Measurements from ENCODE around the gene ZCCHC7.
"Not testable (repeated sequence)": the region's sequence is repeated elsewhere in the genome, so short reads cannot be mapped to it uniquely, and the experiment has no call there.

Gene ZCCHC7

DNA sequence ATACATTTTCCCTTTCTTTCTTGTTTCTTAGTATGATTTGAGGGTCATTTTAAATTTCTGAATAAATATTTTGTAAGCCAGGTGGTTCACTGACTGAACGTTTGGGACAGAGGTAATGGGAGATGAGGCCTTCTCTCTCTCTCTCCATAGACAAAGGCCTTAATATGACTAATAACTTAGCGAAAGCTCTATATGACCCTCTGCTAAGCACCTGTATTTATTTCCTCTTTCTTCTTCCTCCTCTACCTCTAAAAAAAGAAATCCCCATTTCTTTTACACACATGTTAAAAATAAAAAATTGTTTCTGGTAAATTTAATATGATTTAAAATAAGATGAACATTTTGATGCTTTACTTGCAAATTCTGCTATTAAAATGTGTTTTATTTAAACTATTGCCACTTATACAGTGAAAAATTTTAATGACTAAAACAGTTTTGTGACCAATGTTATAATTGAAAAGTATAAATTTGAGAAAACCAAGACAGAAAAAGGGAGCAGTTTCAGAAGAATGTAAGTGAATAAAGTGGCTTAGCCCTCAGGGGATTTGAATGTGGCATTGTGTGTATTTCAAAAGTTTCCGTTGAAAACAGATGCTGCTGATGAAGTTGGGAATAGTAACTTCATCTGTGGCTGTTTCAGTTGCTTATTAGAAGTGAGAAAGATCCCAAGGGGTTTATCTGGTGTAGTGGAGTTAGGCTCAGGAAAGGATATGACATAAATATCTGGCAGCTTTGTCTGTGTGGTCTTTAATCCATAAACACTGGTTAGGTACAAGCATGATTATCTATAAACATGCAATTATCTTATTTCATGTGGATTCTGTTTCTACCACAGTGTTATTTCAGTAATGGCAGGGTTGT is 173.5 kb downstream of the ZCCHC7 start:
- no peak for DNase-seq (ENCODE audit: low read depth in 3 of 3)

DNA sequence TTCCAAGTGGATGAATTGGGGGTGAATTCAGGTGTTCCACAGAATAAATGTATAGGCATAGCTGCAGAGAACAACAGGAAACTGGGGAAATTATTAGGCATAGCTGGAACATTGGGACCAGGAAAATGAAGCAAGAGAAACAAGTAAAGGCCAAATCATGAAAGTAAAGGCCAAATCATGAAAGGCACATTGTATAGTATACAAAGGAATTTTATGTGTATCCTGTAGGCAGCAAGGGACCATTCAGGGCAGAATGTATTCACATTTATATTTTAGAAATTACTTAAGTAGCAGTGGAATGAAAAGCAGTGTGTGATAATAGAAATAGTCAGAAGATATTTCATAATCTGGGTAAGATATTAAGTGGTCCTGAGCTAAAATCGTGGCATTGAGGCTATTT is 174.8 kb downstream of the ZCCHC7 start:
- DNase-seq (ENCODE audit: low read depth in 3 of 3) = no peak

DNA sequence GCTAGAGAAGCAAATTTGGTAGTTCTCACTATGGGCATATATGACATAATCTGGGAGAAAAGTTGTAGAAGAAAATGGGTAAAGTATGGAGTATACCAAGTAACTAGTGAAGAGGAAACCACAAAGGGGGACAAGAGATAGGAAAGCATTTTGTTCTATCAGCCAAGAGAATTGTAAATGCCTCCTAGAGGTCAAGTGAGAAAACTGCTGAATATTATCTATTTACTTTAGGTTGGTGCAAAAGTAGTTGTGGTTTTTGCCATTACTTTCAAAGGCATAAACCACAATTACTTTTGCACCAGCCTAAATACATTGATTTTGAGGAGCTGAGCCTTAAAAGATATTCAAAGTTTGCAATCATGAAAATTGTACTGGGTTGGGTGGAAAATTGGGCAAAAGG is 175.4 kb downstream of the ZCCHC7 start:
- DNase-seq (ENCODE audit: low read depth in 3 of 3) = no peak

DNA sequence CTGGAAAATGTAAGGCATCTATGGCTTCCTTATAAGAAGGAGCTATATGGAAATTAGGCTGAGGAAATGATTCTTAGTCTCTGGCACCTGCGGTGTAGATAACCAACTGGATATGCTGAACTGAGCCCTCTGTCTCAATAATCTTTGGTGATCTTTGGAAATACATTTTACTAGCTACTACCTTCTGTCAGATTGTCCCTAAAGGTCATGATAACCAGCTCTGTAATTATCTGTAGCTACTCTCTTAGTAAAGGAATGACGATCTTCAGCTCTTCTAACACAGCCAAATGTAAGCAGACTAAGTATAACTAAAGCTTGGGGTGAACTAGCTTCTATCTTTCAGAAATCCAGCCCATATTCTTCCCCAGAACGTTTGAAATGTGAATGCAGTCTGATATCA is 177.2 kb downstream of the ZCCHC7 start:
- DNase-seq (ENCODE audit: low read depth in 3 of 3) = no peak

DNA sequence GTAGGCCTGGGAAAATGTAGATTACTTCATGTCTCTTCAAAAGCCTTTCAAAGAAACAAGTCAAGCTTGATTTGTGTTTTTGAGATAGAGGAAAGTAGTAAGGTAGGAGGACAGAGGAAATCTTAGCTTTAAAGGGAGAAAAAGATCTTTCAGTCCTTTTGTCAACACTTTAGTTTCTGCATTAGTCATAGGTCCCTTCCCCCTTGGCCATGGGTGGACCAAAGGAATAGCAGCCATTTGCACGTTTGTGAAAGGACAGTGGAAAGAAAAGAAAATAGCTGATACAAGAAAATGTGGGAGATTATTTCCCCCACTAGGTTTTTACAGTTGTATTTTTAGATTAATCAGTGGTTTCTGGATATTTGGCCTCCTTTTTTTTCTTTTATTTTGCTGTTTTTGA is 180.2 kb downstream of the ZCCHC7 start:
- DNase-seq (ENCODE audit: low read depth in 3 of 3) = no peak

DNA sequence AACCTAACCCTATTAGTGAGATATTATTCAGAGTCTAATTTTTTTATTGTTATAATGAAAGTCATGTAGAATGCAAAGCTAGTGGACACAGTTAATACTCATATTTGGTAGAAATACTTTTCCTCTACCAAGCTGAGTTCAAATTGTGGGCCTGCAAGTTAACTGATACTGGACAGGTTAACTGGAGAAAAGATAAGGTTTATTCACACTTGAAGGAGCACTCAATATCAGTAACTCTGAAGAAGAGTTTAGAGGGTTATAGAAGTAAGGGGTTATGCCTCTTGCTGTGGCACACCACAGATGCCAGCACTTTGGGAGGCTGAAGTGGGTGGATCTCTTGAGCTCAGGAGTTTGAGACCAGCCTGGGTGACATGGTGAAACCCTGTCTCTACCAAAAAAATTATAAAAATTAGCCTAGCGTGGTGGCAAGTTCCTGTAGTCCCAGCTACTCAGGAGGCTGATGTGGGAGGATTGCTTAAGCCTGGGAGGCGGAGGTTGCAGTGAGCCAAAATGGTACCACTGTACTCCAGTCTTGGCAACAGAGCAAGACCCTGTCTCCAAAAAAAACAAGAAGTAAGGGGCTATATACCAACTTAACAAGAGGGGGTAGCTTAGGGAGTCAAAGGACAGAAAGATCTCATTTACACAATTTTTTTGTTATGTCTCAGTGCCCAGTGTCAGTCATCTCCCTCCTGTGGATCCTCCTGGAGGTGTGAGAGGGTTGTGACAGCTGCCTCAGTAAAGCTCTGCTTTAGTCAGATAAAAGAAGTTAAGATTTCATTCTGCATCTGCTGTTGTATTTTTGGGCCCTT is 180.9 kb downstream of the ZCCHC7 start:
- DNase-seq (ENCODE audit: low read depth in 3 of 3) = no peak

DNA sequence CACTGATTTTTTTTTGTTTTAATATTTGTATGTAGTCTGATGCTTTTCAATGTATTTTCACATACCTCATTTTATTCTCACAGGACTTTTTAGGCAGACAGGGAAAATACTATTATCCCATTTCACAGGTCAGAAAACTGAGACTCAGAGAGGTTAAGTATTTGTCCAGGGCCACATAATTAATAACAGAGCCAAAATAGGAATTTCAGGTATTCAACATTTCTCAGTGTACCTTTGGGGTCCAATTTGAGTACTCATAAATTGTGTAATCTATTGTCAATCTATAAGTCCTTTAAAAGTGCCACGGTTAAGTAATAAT is 181.4 kb downstream of the ZCCHC7 start:
- DNase-seq (ENCODE audit: low read depth in 3 of 3) = no peak

DNA sequence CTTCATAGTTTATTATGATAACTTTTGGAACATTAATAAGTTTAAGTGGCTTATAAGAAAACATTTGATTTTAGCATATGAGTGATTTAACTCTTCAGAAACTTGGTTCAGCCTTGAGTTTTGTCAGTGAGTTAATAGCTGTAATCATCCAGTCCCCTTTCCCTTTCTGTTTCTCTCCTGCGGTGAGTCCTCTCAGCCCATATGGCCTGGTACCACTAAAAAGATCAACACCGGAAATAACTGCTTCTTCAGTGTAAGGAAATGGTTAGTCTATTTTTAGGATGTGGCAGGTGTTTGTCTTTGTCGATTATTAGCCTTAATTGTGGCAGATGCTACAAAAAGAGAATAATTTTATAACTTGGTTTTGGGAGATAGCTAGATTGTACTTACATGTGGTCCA is 181.9 kb downstream of the ZCCHC7 start:
- DNase-seq (ENCODE audit: low read depth in 3 of 3) = peak in 1 of 3 experiments; percentile 27

DNA sequence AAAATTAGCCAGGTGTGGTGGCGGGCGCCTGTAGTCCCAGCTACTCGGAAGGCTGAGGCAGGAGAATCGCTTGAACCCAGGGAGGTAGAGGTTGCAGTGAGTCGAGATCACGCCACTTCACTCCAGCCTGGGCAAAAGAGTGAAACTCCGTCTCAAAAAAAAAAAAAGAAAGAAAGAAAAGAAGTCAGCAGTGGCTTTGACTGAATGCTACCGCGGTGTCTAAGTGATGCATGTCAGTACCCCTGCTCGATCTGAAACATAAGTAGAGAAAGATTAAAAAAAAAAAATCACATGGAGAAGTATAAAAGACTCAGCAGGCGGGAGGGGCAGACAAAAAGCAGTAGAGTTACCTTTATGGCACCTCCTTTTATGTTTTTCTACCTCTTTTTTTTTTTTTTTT is 182.9 kb downstream of the ZCCHC7 start:
- DNase-seq (ENCODE audit: low read depth in 3 of 3) = not testable (repeated sequence)

DNA sequence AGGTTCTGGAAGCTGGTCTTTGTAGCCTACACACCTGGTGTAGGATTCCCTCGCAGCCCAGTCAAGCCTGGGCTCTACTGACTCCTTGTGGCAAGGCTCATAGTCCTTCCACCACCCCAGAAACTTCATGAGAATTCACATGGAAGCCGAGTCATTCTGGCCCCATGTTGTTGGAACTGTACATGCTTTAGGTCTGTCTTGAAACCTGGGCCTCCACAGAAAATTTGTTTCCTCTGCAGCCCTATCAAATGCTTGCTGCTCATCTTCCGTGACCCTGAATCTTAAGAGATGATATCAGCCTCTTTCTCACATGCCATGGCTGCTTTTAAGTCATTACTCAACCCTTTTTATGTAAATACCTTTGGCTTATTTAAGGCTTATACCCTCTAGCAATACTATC is 188.8 kb downstream of the ZCCHC7 start:
- no peak for DNase-seq (ENCODE audit: low read depth in 3 of 3)

DNA sequence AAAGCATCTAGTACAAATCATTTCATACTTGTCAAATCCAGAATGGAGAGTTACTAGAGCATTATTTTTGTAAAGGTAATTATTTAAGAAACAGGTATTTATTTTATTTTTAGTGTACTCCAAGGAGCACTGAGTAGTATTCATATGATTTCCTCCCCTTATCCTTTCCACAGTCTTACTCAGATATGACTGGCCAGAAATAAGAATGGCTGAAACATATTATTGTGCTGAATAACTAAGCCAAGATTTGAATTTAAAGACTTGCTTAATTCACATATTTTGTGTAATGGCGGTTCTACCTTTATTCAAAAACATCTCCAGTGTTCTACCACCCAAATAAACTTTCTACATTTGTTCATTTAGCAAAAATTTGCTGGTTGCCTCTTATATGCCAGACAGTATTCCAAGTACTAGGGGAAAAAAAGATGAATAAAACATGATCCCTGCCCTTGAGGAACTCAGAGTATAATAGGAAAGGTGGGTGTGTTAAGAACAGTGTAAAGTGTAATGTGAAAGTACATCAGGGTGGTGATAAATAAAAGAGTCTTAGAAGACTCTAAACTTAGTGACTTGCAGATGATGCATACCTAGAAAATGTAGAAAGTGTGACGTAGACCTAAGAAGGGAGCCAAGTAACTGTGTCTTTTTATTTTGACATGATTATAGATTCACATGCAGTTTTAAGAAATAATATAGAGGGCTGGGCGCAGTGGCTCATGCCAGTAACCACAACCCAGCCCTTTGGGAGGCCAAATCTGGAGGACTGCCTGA is 191.7 kb downstream of the ZCCHC7 start:
- DNase-seq (ENCODE audit: low read depth in 3 of 3) = no peak

DNA sequence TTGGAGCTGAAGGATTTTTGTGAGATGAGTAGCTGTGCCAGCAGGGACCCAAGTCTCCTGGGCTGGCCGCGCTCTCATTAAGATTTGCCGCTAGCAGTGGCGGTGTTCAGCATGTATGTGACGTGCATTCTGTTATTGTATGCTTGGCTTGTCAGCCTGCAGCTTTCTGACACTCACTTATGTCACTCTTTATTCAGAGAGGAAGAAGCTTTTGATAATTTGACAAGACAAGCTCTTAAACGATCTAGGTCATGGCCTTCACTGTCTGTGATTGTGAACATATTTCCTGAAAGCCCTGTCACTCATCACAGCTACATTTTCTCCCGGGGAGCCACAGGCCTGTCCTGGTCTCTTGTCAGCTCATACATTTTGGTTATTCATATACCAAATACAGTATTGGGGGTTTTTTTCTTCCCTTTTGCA is 203.9 kb downstream of the ZCCHC7 start:
- DNase-seq (ENCODE audit: low read depth in 3 of 3) = no peak

DNA sequence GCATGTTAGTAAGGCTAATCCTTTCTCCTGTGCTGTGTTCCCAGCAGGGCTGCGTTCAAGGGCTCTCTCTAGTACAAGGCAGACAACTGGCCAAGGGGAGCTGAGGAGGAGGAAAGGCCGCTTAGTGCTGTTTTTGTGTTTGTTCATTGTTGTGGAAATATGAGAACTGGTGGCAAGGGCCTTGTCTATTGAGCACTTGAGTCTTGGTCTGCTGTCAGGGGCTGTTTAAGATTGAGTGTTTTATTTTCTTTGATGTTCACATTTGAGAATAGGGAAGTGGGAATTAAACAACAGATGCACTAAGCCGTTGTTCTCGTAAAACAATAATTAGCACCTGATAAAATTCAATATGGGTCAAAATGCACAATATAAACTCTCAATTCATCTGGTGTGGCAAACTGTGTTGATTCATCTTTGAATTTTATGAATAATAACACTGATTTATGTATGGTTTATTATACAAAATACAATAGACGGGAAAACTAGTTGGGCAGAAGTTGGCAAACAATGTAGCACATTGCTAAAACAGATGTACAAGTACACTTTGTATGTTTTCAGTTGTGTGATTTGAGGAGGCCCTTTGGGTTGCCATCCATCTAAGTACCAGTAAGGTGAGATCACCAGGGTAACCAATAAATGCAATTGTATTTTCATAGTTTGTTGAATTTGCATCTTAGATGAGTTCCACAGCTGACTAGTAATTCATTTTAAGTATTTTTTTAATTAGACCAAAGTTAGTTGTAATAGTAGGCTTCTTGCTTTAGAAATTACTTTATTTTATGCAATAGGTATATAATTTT is 204.5 kb downstream of the ZCCHC7 start:
- DNase-seq (ENCODE audit: low read depth in 3 of 3) = no peak

DNA sequence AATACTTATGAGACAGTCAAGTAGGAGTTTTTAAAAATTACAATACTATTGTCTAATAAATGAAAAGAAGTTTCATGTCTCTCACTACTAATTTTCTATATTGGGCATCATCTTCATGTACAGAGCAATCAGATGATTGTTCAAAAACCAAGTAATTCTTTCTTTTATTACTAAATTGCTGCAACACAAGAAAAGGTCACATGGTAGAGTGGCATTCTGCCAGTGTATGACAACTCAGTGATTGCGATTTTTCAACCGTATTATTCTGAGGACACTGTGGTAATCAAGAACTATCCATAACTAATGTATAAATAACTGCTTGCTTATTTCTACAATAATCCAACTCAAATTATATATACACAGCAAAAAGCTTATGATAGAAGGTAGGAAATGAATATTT is 205.4 kb downstream of the ZCCHC7 start:
- DNase-seq (ENCODE audit: low read depth in 3 of 3) = no peak

DNA sequence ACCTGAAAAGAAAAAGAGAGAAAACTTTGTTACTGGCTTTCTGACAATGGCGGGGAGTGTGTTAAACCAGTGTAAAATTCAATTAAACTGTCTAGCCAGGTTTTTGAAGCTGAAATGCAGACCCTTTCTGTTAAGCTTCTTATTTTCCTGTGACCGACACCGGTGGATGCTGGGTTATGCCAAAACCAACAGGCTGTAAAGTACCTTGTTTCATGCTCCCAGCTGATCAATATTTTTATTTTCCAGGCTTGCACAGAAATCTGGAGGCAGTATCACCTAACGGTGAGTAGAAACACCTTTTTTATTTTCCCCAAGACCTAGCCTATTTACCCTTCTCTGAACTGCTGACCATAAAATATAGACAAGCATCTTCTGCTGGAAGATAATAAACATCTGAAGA is 207.2 kb downstream of the ZCCHC7 start:
- DNase-seq (ENCODE audit: low read depth in 3 of 3) = no peak

DNA sequence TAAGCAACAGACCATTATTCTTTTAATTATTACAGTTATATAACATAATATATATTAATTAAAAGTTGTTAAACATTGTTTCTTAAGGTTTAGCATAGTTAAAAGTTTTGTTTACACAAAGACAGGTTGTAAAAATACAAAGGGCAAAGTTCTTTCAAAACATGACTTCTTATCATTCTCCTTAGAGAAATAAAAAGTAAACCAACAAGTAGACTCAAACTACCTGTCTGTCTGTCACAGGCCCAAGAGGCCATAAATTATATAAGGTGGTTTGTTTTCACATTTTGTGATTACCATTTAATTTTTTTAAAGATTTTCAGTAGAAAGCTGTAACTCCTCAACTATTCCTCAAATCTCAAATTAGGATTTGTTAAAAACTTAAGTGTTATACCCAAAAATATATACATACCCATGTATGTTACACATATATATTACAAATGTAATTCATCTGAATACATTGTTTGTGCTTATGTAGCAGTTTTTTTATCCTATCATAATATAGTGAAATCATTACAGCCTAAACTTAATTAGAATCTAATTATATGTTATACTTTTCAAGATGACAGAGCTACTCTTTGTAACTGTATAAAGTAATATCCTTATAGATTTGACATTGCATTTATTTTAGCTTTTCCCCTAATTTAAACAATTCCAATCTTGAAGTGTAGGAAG is 208.3 kb downstream of the ZCCHC7 start:
- DNase-seq (ENCODE audit: low read depth in 3 of 3) = no peak

DNA sequence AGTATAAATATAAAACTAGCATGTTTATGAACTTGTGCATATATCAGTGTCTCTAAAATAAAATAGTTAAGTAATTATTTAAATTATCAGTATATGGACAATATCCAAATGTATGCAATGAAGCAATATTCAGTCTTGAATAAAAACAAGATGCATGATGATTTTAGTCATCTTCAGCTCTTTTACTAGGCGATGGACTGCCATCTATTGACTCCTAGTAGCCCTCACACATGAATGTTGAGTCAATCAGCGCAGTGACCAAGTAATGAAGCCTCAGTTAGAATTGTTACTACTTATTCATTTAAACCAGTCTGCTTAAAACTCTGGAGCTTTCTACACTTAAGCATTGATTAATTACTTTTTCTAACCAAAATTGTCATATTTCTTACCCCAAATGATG is 209.2 kb downstream of the ZCCHC7 start:
- no peak for DNase-seq (ENCODE audit: low read depth in 3 of 3)

DNA sequence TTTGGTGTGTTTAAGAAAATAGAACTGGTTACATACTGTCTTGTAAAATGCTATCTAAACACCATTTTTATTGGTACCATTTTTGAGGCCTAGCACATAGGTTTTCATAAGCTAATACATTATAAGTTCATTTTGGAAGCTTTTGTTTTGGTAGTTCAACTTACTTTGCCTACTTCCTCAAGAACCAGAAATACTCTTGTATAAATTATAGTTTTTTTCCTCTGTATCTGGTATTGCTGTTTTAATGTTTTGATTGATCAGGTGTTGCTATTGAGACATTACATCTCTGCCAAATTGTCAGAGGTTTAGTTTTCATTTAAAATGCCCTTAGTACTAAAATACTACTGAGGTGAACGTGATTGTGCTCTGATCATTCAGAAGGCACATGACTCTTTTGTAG is 211.5 kb downstream of the ZCCHC7 start:
- DNase-seq (ENCODE audit: low read depth in 3 of 3) = no peak

DNA sequence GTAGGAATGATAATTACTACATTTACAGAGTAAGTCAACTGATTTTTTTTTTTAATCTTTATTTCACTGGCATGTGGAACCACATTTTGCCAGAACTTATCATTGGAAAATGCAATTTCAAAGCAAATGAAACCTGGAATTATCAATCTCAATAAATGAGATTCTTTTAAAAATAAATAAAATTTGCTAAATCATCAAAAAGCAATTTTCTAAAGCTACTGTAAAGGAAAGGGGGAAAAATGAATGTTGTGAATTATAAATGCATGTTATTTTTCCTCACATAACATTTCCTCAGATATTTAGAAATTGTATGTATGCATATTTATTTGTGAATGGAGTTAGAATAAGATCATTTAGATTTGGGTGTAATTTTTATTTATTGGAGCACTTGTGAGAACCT is 212.2 kb downstream of the ZCCHC7 start:
- DNase-seq (ENCODE audit: low read depth in 3 of 3) = no peak

DNA sequence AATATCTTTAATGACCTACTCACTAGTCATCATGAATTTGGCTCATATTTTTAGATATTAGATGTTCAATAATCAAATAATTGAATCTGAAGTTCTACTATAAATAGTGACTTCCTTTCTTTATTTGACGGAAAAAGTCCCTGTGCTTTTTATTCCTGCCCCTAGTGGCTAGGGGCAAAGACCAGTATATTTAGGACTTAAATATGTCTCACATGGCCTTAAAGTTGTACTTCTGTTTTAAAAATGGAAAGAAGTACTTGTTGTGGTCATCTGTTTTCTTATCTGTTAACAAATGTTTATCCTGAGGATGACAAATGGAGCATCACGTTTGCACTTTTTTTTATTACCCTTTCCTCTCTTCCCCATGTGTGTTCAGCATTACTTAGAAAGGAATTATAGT is 212.9 kb downstream of the ZCCHC7 start:
- no peak for DNase-seq (ENCODE audit: low read depth in 3 of 3)

DNA sequence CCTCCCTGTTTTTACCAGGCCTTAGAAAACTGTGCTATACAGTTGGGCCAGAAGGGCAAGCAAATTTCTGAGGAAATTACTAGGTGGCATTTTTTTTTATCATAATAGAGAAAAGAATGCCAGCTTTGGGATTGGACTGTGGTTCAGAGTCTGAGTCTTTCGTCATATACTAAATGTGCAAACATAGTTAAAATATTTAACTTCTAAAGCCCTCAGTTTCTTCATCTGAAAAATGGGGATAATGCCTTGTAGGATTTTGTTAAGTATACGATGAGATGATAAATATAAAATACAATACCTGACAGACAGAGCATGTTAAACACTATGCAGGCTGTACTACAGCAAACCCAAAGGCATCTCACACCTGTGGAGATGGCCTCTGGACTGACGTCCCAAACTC is 214.9 kb downstream of the ZCCHC7 start:
- DNase-seq (ENCODE audit: low read depth in 3 of 3) = no peak

All from stimulated activated CD4-positive, alpha-beta T cell treated with anti-CD3 and anti-CD28 coated beads, TNF-alpha, amount 100 ng/mL, for 24 hours (primary cell).